ENCODE data around the gene SUPT5H. TPM values are rescaled to one million over a fixed set of nuclear protein-coding genes. Genes with fewer than 3 reads are reported as not detected.
A peak's percentile ranks its signal among the peaks of the same experiment; 100 is the strongest.

The SUPT5H gene
- total and polyA plus RNA-seq, 3 donors from 2014 or later = 359 to 366 (median 363) TPM

- 91 to 96% methylated on average over 4 of the region's 4 CpGs for WGBS, 2 donors
- Histone ChIP-seq H3K4me3 (no peak overlapping the region), H3K36me3 (ENCODE audit: low read depth, missing control alignments) (no peaks in the 10 kb centered on the region), H3K27ac (peak overlapping the region in 1 of 2 donors; percentile 75), H3K27me3 (no peaks in the 10 kb centered on the region), H3K9me3 (no peaks in the 10 kb centered on the region), H3K4me1 (peaks cover 34% of the 10 kb centered on the region)
- TF ChIP-seq, protein P1, sequence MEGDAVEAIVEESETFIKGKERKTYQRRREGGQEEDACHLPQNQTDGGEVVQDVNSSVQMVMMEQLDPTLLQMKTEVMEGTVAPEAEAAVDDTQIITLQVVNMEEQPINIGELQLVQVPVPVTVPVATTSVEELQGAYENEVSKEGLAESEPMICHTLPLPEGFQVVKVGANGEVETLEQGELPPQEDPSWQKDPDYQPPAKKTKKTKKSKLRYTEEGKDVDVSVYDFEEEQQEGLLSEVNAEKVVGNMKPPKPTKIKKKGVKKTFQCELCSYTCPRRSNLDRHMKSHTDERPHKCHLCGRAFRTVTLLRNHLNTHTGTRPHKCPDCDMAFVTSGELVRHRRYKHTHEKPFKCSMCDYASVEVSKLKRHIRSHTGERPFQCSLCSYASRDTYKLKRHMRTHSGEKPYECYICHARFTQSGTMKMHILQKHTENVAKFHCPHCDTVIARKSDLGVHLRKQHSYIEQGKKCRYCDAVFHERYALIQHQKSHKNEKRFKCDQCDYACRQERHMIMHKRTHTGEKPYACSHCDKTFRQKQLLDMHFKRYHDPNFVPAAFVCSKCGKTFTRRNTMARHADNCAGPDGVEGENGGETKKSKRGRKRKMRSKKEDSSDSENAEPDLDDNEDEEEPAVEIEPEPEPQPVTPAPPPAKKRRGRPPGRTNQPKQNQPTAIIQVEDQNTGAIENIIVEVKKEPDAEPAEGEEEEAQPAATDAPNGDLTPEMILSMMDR (IDR thresholded peaks at IDR 0.05) = no peak
- no peak for TF ChIP-seq POLR2A (IDR thresholded peaks at IDR 0.05)
- intact Hi-C loops (cut with DNase I; ENCODE audit: low total_unique reads) = no loop called here
- DNase-seq = no peak
Measured at GRCh38 chr19:39399668-39400050, 45.7 kb upstream of the SUPT5H start.

GRCh38 chr19:39400061-39400460 is 45.3 kb upstream of the SUPT5H start:
- WGBS, 2 donors = 80 to 83% methylated on average over 4 of the region's 4 CpGs
- intact Hi-C loops (cut with DNase I; ENCODE audit: low total_unique reads) = no loop called here

GRCh38 chr19:39401070-39401548 is 44.3 kb upstream of the SUPT5H start:
- Histone ChIP-seq H3K27ac (peak overlapping the region; percentile 95 to 97), H3K36me3 (ENCODE audit: low read depth, missing control alignments) (no peaks in the 10 kb centered on the region), H3K9me3 (no peaks in the 10 kb centered on the region), H3K4me3 (no peak overlapping the region), H3K4me1 (peaks cover 45% of the 10 kb centered on the region), H3K27me3 (no peaks in the 10 kb centered on the region)
- intact Hi-C loops (cut with DNase I; ENCODE audit: low total_unique reads) = no loop called here
- WGBS, 2 donors = 67% methylated on average over 4 of the region's 4 CpGs
- no peak for TF ChIP-seq POLR2A (IDR thresholded peaks at IDR 0.05)
- TF ChIP-seq, protein P1 (IDR thresholded peaks at IDR 0.05) = no peak
- DNase-seq = no peak

More at GRCh38 chr19:39400061-39400460, 45.3 kb upstream of the SUPT5H start:
- H3K4me3 ChIP-seq = no peak overlapping the region
- peak overlapping the region in 1 of 2 donors; percentile 75 for H3K27ac ChIP-seq
- no peak for TF ChIP-seq POLR2A (IDR thresholded peaks at IDR 0.05)
- TF ChIP-seq, protein P1 (IDR thresholded peaks at IDR 0.05) = no peak
- no peaks in the 10 kb centered on the region for H3K36me3 ChIP-seq (ENCODE audit: low read depth, missing control alignments)
- H3K9me3 ChIP-seq = no peaks in the 10 kb centered on the region
- DNase-seq = no peak
- no peaks in the 10 kb centered on the region for H3K27me3 ChIP-seq
- H3K4me1 ChIP-seq = peaks cover 35% of the 10 kb centered on the region

DNA sequence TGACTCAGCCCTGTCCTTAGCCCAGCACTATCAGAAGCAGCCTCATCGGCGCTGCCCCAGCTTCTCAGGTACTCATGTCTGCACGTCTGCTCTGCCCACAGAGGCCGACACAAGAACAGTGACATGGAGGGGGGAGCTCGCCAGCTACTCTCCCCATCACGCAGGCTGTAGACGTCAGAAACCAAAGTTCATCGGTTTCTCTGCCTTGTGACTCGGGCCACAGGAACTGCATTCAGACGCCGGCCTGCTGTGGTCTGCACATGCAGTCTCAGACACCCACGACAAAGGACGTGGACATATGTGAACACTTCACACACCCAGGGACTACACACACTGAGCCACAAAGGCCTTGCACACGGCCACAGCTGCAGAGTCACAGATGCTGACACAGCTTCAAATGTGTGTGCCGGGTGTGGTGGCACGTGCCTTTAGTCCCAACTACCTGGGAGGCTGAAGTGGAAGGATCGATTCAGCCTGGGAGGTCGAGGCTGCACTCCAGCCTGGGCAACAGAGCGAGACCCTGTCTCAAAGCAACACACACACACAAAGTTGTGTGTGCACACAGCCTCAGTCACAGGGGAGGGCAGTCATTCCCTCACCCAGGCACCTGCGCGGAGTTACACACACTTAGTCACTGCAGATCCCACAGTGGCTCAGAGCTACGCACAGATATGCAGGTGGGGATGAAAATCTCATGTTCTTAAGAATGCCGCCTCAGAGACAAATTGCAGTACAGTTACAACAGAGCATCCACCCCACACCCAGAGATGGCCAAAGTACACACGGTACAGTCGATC is 43.6 kb upstream of the SUPT5H start:
- H3K4me3 ChIP-seq = no peak overlapping the region
- peaks cover 46% of the 10 kb centered on the region for H3K4me1 ChIP-seq
- peak overlapping the region; percentile 95 to 97 for H3K27ac ChIP-seq
- TF ChIP-seq POLR2A (IDR thresholded peaks at IDR 0.05) = no peak
- TF ChIP-seq, protein P1 (IDR thresholded peaks at IDR 0.05) = no peak
- peak; percentile 67 for DNase-seq
- 46 to 57% methylated on average over 6 to 23 of the region's 25 CpGs for WGBS, 2 donors
- H3K36me3 ChIP-seq (ENCODE audit: low read depth, missing control alignments) = no peaks in the 10 kb centered on the region
- H3K9me3 ChIP-seq = no peaks in the 10 kb centered on the region
- intact Hi-C loops (cut with DNase I; ENCODE audit: low total_unique reads) = no loop called here
- H3K27me3 ChIP-seq = no peaks in the 10 kb centered on the region
